Thymus (tissue), 11 donors: Measurements from ENCODE around the gene COL2A1. TPM values are rescaled to one million over a fixed set of nuclear protein-coding genes. Genes with fewer than 3 reads are reported as not detected.

Source experiments
- DNase-seq, 9 donors: peaks; one replicate each; pipeline ENCODE4 v3.0.0-alpha.2; 2013; ENCODE audit warnings: low spot score in 9 of 9, low read depth in 6 of 9, missing footprints in 1 of 9
- H3K27ac ChIP-seq, 2 donors: one replicate each; pipeline ENCODE4 v1.5.1; 2013; ENCODE audit warnings: control low read depth in 1 of 2, low read depth in 1 of 2, low read length in 1 of 2, mild to moderate bottlenecking in 1 of 2, moderate library complexity in 1 of 2
- H3K27me3 ChIP-seq, 2 donors: one replicate each; pipeline ENCODE4 v1.5.1; 2013; ENCODE audit warnings: low read length in 1 of 2; ENCODE audit not compliant: control insufficient read depth in 2 of 2, insufficient read depth in 1 of 2
- H3K36me3 ChIP-seq, 2 donors: one replicate each; pipeline ENCODE4 v1.5.1; 2013; ENCODE audit warnings: low read length in 1 of 2, mild to moderate bottlenecking in 1 of 2, moderate library complexity in 1 of 2; ENCODE audit not compliant: control insufficient read depth in 2 of 2, insufficient read depth in 2 of 2
- H3K4me1 ChIP-seq, 2 donors: one replicate each; pipeline ENCODE4 v1.5.1; 2013; ENCODE audit warnings: low read length in 2 of 2; ENCODE audit not compliant: control insufficient read depth in 2 of 2, insufficient read depth in 2 of 2
- H3K4me3 ChIP-seq, 2 donors: one replicate each; pipeline ENCODE4 v1.5.1; 2013; ENCODE audit warnings: low read length in 2 of 2, control low read depth in 1 of 2, mild to moderate bottlenecking in 1 of 2
- H3K9me3 ChIP-seq, 2 donors: one replicate each; pipeline ENCODE4 v1.5.1; 2013; ENCODE audit warnings: low read length in 1 of 2, mild to moderate bottlenecking in 1 of 2; ENCODE audit not compliant: control insufficient read depth in 2 of 2, insufficient read depth in 1 of 2
- WGBS: extraction: QIAGEN DNeasy Blood & Tissue Kit; methylation state at CpG from one replicate; pipeline ENCODE4 v1.1.7; 2013; 5-methylcytosine and 5-hydroxymethylcytosine counted together
- polyA plus RNA-seq: library from polyadenylated mRNA; stranded (reverse); fragments of 200-250 nt; gene quantifications from one replicate; pipeline ENCODE4 v1.2.3, GENCODE V29; 2013
- total RNA-seq: library from RNA; stranded (reverse); fragments of 120-200 nt; gene quantifications from one replicate; pipeline ENCODE4 v1.2.4, GENCODE V29; 2013
- donor health status: healthy.

COL2A1 gene
- total and polyA plus RNA-seq, 2 donors, result 0.47 to 0.57 TPM

DNA sequence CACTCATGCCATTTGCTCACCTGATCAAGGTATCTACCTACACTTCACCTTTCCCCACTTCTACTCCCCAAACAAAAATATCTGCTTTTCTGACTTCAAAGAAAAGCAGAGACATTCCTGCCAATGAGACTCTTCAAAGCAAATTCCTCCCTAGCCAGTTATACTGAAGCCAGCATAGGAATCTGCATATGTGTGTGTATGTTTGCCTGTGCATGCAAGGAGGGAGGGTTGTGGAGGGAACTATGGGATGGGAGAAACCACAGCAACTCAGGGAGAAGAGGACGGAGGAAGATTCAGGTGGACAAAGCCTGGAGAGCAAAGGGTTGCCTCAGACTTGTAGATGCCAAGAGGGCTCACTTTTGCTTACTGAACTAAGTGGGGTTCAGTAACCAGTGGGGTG lies 73.1 kb downstream of the COL2A1 start:
- DNase-seq, result no peak
- WGBS, result 96% methylated on average over 1 of the region's 1 CpG
- Histone ChIP-seq H3K36me3 (no peaks in the 10 kb centered on the region), H3K4me1 (no peaks in the 10 kb centered on the region), H3K27ac (no peak overlapping the region), H3K9me3 (no peaks in the 10 kb centered on the region), H3K27me3 (peaks cover 0 to 19% of the 10 kb centered on the region in 2 donors), H3K4me3 (no peak overlapping the region)

DNA sequence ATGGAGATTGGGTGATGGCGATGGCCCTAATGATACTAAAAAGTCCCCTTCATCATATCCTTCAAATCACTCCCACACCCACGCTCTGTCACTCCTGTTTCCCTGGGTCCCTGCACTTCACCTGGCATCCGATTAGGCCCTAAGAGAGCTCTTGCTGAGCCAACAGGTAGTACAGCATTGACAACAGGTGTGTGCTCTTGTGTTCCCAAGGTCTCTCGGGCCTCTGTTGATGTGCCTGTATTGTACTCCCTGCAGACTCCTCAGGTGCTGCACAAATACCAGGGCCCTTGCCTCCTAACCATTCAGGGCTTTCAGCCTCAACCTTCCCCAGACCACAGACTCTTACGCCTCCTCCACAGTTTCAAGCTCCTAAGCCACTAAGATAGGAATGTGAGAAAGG lies 73.6 kb downstream of the COL2A1 start:
- DNase-seq, result no peak
- WGBS, result 98% methylated on average over 5 of the region's 5 CpGs
- no peak overlapping the region for H3K4me3 ChIP-seq
- H3K27ac ChIP-seq, result no peak overlapping the region
- H3K9me3 ChIP-seq, result no peaks in the 10 kb centered on the region
- no peaks in the 10 kb centered on the region for H3K36me3 ChIP-seq
- peaks cover 0 to 23% of the 10 kb centered on the region in 2 donors for H3K27me3 ChIP-seq
- H3K4me1 ChIP-seq, result no peaks in the 10 kb centered on the region

DNA sequence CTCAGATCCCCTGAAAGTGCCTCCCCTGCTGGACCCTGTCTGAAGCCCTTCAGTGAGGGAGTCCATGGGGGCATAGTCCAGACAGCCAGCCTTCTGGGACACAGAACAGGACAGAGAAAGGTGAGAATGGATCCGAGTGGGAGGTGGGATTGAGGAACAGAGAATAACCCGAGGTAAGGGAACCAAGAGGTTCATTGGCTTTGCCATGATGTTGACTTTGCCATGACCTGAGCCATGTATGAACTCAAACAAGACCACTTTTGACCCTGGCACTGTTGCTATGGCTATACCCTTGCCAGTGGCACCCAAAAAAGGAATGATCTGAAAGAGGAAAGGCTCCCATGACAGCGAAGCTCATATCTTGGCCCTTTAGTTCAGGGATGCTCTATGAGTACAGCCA lies 76.9 kb downstream of the COL2A1 start:
- 96% methylated on average over 3 of the region's 3 CpGs for WGBS
- Histone ChIP-seq H3K4me1 (no peaks in the 10 kb centered on the region), H3K27ac (no peak overlapping the region), H3K27me3 (peaks cover 0 to 26% of the 10 kb centered on the region in 2 donors), H3K9me3 (no peaks in the 10 kb centered on the region), H3K4me3 (no peak overlapping the region), H3K36me3 (no peaks in the 10 kb centered on the region)
- no peak for DNase-seq

Other genes starting within 250 kb of the COL2A1 start
- gene RAPGEF3, start 245.6 kb downstream of the COL2A1 start, total RNA-seq, result 1.6 TPM
- 20.9 TPM for gene RAPGEF3, start 245.6 kb downstream of the COL2A1 start, polyA plus RNA-seq
- gene SLC48A1, start 231.2 kb downstream of the COL2A1 start, total RNA-seq, result 4.5 TPM
- 9.3 TPM for gene SLC48A1, start 231.2 kb downstream of the COL2A1 start, polyA plus RNA-seq
- 67.7 TPM for gene HDAC7, start 184.6 kb downstream of the COL2A1 start, total RNA-seq
- gene HDAC7, start 184.6 kb downstream of the COL2A1 start, polyA plus RNA-seq, result 130 TPM
- 1.5 TPM for gene VDR, start 99.5 kb downstream of the COL2A1 start, total RNA-seq
- gene VDR, start 99.5 kb downstream of the COL2A1 start, polyA plus RNA-seq, result 3.8 TPM
- 82.1 TPM for gene TMEM106C, start 40.9 kb downstream of the COL2A1 start, total RNA-seq
- gene TMEM106C, start 40.9 kb downstream of the COL2A1 start, polyA plus RNA-seq, result 25.5 TPM
- gene SENP1, start 101.6 kb upstream of the COL2A1 start, total RNA-seq, result 25.0 TPM
- gene SENP1, start 101.6 kb upstream of the COL2A1 start, polyA plus RNA-seq, result 6.6 TPM
- gene PFKM, start 114.9 kb upstream of the COL2A1 start, total RNA-seq, result 16.1 TPM
- gene PFKM, start 114.9 kb upstream of the COL2A1 start, polyA plus RNA-seq, result 12.8 TPM
- 22.1 TPM for gene ASB8, start 153.0 kb upstream of the COL2A1 start, total RNA-seq
- 23.2 TPM for gene ASB8, start 153.0 kb upstream of the COL2A1 start, polyA plus RNA-seq
- 0.05 TPM for gene CCDC184, start 179.2 kb upstream of the COL2A1 start, total RNA-seq
- gene CCDC184, start 179.2 kb upstream of the COL2A1 start, polyA plus RNA-seq, result 0.21 TPM
- gene OR10AD1, start 198.8 kb upstream of the COL2A1 start, total RNA-seq, result not detected
- gene OR10AD1, start 198.8 kb upstream of the COL2A1 start, polyA plus RNA-seq, result not detected